WERI-Rb-1 (cell line): Measurements from ENCODE around the gene TRNAU1AP.

Experiments used
- DNase-seq: peaks from one replicate; pipeline ENCODE4 v3.0.0-alpha.2; 2020
- H3K27ac ChIP-seq: fragments of 250-450 bp; sonication (Bioruptor Pico); 2 replicates; pipeline ENCODE4 v1.5.1; 2020; ENCODE audit warnings: mild to moderate bottlenecking, moderate library complexity
- H3K27me3 ChIP-seq: fragments of 250-450 bp; sonication (Bioruptor Pico); 2 replicates; pipeline ENCODE4 v1.5.1; 2021; ENCODE audit warnings: mild to moderate bottlenecking, low read depth, moderate library complexity; ENCODE audit not compliant: insufficient read depth, severe bottlenecking
- H3K36me3 ChIP-seq: fragments of 250-450 bp; sonication (Bioruptor Pico); 2 replicates; pipeline ENCODE4 v1.5.1; 2020; ENCODE audit warnings: mild to moderate bottlenecking, moderate library complexity
- H3K4me3 ChIP-seq: 2 replicates; pipeline ENCODE4 v1.5.1; 2011; ENCODE audit warnings: low read depth, mild to moderate bottlenecking, control low read depth, low read length
- H3K9me3 ChIP-seq: fragments of 250-450 bp; sonication (Bioruptor Pico); 2 replicates; pipeline ENCODE4 v1.5.1; 2021; ENCODE audit warnings: mild to moderate bottlenecking, moderate library complexity; ENCODE audit not compliant: severe bottlenecking
- CTCF ChIP-seq: IDR thresholded peaks from 2 replicates; pipeline ENCODE4 v1.5.1; 2011; ENCODE audit warnings: low read depth, mild to moderate bottlenecking, control low read depth, inconsistent platforms, low read length

TRNAU1AP gene

DNA sequence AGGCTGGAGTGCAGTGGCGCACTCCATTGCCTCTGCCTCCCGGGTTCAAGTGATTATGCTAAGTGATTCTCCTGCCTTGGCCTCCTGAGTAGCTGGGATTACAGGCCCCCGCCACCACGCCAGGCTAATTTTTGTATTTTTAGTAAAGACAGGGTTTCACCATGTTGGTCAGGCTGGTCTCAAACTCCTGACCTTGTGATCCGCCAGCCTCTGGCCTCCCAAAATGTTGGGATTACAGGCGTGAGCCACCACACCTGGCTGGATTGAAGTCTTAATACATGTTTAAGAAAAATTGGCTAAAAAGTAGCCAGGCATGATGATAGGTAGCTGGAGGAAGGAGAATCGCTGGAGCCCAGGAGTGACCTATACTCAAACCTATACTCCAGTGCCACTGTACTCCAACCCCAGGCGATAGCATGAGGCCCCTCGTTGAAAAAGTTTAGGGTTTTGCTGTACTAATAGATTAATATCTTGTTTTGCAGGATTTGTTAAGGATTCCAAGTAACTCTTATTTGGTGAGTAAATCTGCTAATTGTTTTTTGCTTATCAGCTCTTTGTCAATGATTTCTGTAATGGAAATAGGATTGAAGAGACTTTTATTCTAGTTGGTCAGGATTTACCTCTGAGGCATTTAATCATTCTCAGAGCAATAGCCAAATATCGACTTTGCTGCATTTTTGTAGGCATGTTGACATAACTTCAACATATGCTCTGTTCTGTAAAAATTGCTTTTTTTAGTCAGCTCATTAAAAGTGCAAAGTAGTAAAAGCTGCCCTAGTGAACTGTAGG is 45.0 kb upstream of the TRNAU1AP start:
- Histone ChIP-seq H3K27me3 (no peaks in the 10 kb centered on the region), H3K9me3 (no peaks in the 10 kb centered on the region), H3K27ac (peak overlapping the region; percentile 24; the same call in 1 of the 2 replicates), H3K4me3 (peak overlapping the region; percentile 6; the same call in 1 of the 2 replicates), H3K36me3 (peaks cover 53% of the 10 kb centered on the region)
- TF ChIP-seq CTCF, result no peak
- DNase-seq, result no peak

- Histone ChIP-seq H3K27me3 (no peaks in the 10 kb centered on the region), H3K36me3 (peaks cover 58% of the 10 kb centered on the region), H3K4me3 (no peak overlapping the region), H3K27ac (no peak overlapping the region; the same call in 1 of the 2 replicates), H3K9me3 (no peaks in the 10 kb centered on the region)
- no peak for DNase-seq
- TF ChIP-seq CTCF, result no peak
Measured at GRCh38 chr1:28508435-28508754, 44.5 kb upstream of the TRNAU1AP start.

GRCh38 chr1:28509705-28510272 is 43.1 kb upstream of the TRNAU1AP start:
- H3K27me3 ChIP-seq, result no peaks in the 10 kb centered on the region
- H3K9me3 ChIP-seq, result no peaks in the 10 kb centered on the region
- no peak for TF ChIP-seq CTCF
- no peak overlapping the region for H3K27ac ChIP-seq
- H3K4me3 ChIP-seq, result no peak overlapping the region
- DNase-seq, result no peak
- H3K36me3 ChIP-seq, result peaks cover 64% of the 10 kb centered on the region

DNA sequence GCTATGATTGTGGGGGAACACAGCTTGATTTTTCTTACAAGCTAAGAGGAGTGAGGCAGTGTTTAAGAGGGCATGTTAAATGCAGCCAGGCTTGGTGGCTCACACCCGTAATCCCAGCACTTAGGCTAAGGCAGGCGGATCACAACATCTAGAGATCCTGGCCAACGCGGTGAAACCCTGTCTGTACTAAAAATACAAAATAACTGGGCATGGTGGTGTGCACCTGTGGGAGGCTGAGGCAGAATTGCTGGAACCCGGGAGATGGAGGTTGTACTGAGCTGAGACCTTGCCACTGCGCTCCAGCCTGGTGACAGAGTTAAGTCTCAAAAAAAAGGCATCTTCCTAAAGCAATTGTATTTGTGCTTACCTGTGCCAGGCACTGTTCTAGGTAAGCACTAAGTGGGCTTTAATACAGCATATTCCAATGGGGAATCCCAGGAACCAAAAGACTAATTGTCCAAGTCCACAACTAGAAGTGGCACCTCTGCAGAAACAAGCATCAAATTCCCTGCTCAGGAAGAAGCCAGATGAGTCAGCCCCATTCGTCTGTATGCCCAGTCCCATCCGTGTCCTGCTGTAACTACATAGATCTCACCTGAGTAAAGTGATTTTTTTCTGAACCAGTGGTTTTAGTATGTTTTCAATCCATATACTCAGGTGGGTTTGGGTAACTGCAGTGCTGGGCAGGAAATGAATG is 42.5 kb upstream of the TRNAU1AP start:
- Histone ChIP-seq H3K36me3 (peaks cover 68% of the 10 kb centered on the region), H3K4me3 (no peak overlapping the region), H3K27ac (no peak overlapping the region), H3K9me3 (no peaks in the 10 kb centered on the region), H3K27me3 (no peaks in the 10 kb centered on the region)
- no peak for DNase-seq
- TF ChIP-seq CTCF, result no peak

GRCh38 chr1:28510970-28511440 is 41.9 kb upstream of the TRNAU1AP start:
- H3K9me3 ChIP-seq, result no peaks in the 10 kb centered on the region
- TF ChIP-seq CTCF, result no peak
- no peak for DNase-seq
- H3K4me3 ChIP-seq, result no peak overlapping the region
- H3K27me3 ChIP-seq, result no peaks in the 10 kb centered on the region
- H3K27ac ChIP-seq, result no peak overlapping the region
- H3K36me3 ChIP-seq, result peaks cover 68% of the 10 kb centered on the region
